Immature natural killer cell (primary cell): ENCODE data around the gene SPINT1. TPM values are rescaled to one million over a fixed set of nuclear protein-coding genes. Genes with fewer than 3 reads are reported as not detected.
"Not testable (repeated sequence)": the region's sequence is repeated elsewhere in the genome, so short reads cannot be mapped to it uniquely, and the experiment has no call there.

Source experiments
- DNase-seq, 3 donors: peaks; one replicate each; pipeline ENCODE4 v3.0.0; 2022; ENCODE audit warnings: mixed read lengths in 1 of 3
- H3K27ac Mint-ChIP-seq, 6 donors: one replicate each; pipeline ENCODE4 v1.8.0; 2020; ENCODE audit warnings: mixed read lengths in 6 of 6, mild to moderate bottlenecking in 5 of 6, inconsistent platforms in 4 of 6, moderate library complexity in 3 of 6
- H3K27me3 Mint-ChIP-seq, 3 donors: one replicate each; pipeline ENCODE4 v1.8.0; 2020 to 2021; ENCODE audit warnings: low read depth in 3 of 3, mild to moderate bottlenecking in 3 of 3, mixed read lengths in 3 of 3, moderate library complexity in 3 of 3, inconsistent platforms in 1 of 3
- H3K36me3 Mint-ChIP-seq, 3 donors: one replicate each; pipeline ENCODE4 v1.8.0; 2020; ENCODE audit warnings: mixed read lengths in 3 of 3, inconsistent platforms in 2 of 3, mild to moderate bottlenecking in 2 of 3
- H3K4me1 Mint-ChIP-seq, 2 donors: one replicate each; pipeline ENCODE4 v1.8.0; 2020; ENCODE audit warnings: inconsistent platforms in 2 of 2, mild to moderate bottlenecking in 2 of 2, mixed read lengths in 2 of 2, moderate library complexity in 1 of 2
- H3K4me3 Mint-ChIP-seq, 5 donors: one replicate each; pipeline ENCODE4 v1.8.0; 2020; ENCODE audit warnings: mild to moderate bottlenecking in 5 of 5, mixed read lengths in 5 of 5, inconsistent platforms in 3 of 5, moderate library complexity in 3 of 5
- H3K9me3 Mint-ChIP-seq, 6 donors: one replicate each; pipeline ENCODE4 v1.8.0; 2020; ENCODE audit warnings: mild to moderate bottlenecking in 6 of 6, mixed read lengths in 6 of 6, inconsistent platforms in 4 of 6, moderate library complexity in 3 of 6
- polyA plus RNA-seq, 3 donors: library from polyadenylated mRNA; unstranded; fragments of 300-500 nt; fragmentation: Illumina TruSeq; gene quantifications; one replicate each; pipeline ENCODE4 v1.2.3, GENCODE V29; 2021

The SPINT1 gene
- polyA plus RNA-seq, 3 donors from 2014 or later: 0.48 to 3.9 (median 1.8) TPM

DNA sequence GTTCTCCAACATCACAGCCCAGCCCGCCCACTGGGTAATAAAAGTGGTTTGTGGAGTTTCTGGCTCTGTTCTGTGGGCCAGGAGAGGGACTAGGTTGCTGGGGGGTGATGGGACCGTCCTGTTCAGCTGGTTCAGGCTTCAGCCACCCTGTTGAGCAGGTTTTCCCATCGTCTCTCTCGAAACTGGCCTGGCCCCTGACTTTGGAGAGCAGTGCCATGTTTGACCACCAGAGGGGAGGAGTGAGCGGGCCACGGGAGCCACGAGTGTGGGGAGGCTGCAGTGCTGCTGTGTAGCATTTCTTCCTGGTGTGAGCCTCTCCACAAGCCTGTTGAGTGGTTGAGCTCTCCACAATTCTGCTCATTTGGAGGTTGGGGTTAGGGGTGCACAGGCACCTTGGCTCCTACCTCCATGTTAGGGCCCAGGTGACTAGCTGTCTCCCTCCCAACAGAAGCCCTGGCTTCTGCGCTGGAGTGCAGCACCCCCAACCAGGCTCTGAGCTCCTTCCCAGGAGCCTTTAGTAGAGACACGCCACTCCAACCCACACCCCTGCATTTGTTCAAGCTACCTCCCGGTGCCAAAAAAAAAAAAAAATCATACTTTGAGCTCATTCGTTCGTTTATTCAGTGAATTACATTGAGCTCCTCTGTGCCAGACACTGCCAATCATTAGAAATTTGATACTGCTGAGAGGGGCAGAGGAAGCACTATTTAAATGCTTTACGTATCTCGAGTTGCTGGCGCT is 13.9 kb downstream of the SPINT1 start:
- peaks cover 3 to 22% (median 4%) of the 10 kb centered on the region in 3 donors for H3K27me3 Mint-ChIP-seq
- H3K4me1 Mint-ChIP-seq: peaks cover 0 to 2% of the 10 kb centered on the region in 2 donors
- no peak overlapping the region for H3K4me3 Mint-ChIP-seq
- H3K9me3 Mint-ChIP-seq: no peaks in the 10 kb centered on the region
- peak overlapping the region in 1 of 6 donors; percentile 21 for H3K27ac Mint-ChIP-seq
- peak; percentile 71 to 75 (median 71) for DNase-seq
- H3K36me3 Mint-ChIP-seq: no peaks in the 10 kb centered on the region

DNA sequence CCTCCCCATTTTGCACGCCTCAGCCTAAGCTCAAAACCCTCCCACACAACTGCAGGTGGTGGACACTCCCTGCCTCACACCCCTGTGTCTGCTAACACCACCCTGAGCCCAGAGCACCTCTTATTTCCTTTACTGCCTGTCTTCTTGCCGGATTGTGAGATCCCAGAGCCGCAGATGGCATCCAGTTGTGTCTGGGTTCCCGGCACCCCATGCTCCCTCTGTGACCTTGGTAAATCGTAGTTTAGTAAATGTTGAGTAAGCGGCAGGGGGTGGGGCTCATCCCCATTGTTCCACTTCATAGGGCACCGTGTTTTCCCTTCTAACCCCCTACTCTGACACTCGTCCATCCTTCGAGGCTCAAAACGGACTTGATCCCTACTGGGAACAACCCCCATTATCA is 14.9 kb downstream of the SPINT1 start:
- Mint-ChIP-seq H3K9me3 (no peaks in the 10 kb centered on the region), H3K27me3 (peaks cover 6 to 25% (median 6%) of the 10 kb centered on the region in 3 donors), H3K36me3 (no peaks in the 10 kb centered on the region), H3K4me1 (peaks cover 0 to 2% of the 10 kb centered on the region in 2 donors), H3K27ac (peak overlapping the region in 1 of 6 donors; percentile 39), H3K4me3 (no peak overlapping the region)
- DNase-seq: no peak

DNA sequence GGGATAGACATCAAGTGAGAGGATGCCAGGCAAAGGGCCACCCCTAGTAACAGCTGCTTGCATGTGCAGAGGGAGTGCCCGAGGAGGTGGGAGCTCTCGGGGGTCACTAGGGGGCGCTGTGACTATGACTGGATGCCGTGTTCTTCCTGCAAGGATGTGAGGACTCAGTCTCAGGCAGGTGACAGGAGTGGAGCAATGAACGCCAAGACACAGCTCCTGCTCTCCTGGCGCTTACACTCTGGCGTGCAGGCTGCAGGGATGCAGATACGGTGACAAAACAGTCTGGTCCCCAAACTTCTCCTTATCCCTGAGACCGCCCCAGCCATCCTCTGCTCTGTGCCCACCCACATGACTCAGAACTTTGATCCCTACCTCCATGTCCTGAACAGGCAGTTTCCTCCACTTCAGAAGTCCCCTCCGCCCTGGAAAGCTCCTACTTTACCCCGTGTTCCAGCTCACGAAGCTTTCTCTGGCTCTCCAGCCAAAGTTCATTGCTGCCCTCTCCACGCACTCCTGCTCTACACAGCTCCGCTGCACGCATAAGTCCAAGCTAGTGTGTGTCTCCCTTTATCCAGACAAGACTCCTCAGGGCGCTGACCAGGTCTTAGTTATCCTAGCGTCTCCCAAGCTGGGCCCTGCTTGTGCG is 15.5 kb downstream of the SPINT1 start:
- no peak overlapping the region for H3K27ac Mint-ChIP-seq

DNA sequence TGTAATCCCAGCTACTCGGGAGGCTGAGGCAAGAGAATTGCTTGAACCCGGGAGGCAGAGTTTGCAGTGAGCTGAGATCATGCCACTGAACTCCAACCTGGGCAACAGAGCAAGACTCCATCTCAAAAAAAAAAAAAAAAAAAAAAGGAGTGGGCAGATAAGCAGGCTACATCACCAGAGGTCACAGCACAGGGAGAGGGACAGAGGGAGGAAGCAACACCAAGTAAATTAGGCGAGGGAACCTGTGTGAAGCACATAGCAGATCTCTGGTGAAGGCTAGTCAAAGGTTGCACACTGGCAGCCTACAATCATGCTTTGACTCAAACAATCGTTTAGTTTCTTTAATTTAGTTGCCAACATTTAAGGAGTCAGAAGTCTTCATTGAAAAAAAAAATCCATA is 17.3 kb downstream of the SPINT1 start:
- H3K27ac Mint-ChIP-seq, H3K9me3 Mint-ChIP-seq, H3K36me3 Mint-ChIP-seq, H3K4me1 Mint-ChIP-seq, DNase-seq, H3K4me3 Mint-ChIP-seq: not testable (repeated sequence)
- peaks cover 4 to 27% (median 9%) of the 10 kb centered on the region in 3 donors for H3K27me3 Mint-ChIP-seq

More for the DNA sequence above, 15.5 kb downstream of the SPINT1 start:
- DNase-seq: peak; percentile 67 to 74 (median 71)
- Mint-ChIP-seq H3K4me1 (peaks cover 0 to 2% of the 10 kb centered on the region in 2 donors), H3K9me3 (no peaks in the 10 kb centered on the region), H3K4me3 (no peak overlapping the region), H3K36me3 (no peaks in the 10 kb centered on the region), H3K27me3 (peaks cover 6 to 25% (median 6%) of the 10 kb centered on the region in 3 donors)

DNA sequence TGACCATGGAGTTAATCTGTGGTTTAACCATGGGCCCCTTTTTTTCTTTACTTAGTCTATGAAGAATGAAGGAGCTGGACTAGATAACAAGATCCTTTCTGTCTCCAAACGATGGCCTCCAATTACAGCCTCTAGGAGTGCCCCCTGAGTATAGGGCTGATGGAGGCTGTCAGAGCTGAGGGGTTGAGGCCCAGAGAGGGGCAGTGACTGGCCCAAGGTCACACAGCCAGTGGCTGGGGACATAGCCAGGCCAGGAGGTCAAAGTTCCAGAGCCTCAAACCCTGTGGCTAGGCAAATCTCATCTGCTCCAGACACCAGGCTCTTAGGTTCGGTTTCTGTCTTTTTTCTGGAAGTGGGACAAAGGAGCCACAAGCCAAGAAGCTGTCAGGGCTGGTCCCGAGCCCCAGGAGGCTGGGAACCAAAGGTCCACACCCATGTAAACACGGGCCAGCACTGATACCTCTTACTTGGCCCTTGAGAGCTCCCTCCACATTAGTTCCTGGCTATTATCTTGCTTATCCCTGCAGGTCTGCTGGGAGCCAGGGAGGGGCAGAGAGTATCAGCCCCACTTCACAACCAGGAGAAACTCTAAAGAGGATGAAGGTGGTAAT is 19.9 kb downstream of the SPINT1 start:
- Mint-ChIP-seq H3K4me3 (no peak overlapping the region), H3K36me3 (no peaks in the 10 kb centered on the region), H3K27ac (no peak overlapping the region), H3K9me3 (no peaks in the 10 kb centered on the region), H3K27me3 (peaks cover 4 to 28% (median 11%) of the 10 kb centered on the region in 3 donors), H3K4me1 (peaks cover 0 to 2% of the 10 kb centered on the region in 2 donors)
- no peak for DNase-seq

DNA sequence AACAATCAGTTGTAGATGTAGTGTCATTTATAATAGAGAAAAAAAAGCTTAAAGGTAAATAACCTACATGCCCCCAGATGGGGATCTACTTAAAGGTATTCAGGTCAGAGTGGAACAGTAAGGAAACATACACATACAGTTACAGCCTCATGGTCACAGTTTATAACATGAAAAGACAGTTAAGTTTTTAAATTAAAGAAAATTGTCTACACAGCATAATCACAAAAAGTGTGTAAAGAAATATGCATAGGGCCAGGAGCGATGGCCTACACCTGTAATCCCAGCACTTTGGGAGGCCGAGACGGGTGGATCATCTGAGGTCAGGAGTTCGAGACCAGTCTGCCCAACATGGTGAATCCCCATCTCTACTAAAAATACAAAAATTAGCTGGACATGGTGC is 23.4 kb downstream of the SPINT1 start:
- no peak for DNase-seq
- H3K36me3 Mint-ChIP-seq: no peaks in the 10 kb centered on the region
- H3K4me1 Mint-ChIP-seq: no peaks in the 10 kb centered on the region
- H3K27me3 Mint-ChIP-seq: peaks cover 4 to 13% (median 8%) of the 10 kb centered on the region in 3 donors
- no peak overlapping the region for H3K4me3 Mint-ChIP-seq
- no peak overlapping the region for H3K27ac Mint-ChIP-seq
- H3K9me3 Mint-ChIP-seq: no peaks in the 10 kb centered on the region

DNA sequence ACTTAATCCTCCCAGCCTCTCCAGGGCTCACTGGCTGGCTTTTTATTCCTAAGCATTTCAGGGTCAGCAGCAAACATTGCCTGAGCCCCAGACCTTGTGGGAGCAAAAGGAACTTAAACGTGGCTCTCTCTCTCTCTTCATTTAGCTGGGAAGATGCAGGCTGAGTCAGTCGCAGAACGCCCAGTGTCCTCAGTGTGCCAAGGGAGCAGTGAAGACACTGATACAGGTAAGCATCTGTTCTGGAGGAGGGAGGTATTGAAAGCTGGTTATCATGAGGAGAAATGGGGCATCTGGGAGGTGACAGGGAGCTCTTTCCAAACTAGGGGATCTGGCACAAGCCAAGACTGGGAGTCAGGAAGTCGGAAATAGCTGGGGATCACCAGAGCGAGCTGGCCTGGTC is 25.8 kb downstream of the SPINT1 start:
- no peak overlapping the region for H3K4me3 Mint-ChIP-seq

DNA sequence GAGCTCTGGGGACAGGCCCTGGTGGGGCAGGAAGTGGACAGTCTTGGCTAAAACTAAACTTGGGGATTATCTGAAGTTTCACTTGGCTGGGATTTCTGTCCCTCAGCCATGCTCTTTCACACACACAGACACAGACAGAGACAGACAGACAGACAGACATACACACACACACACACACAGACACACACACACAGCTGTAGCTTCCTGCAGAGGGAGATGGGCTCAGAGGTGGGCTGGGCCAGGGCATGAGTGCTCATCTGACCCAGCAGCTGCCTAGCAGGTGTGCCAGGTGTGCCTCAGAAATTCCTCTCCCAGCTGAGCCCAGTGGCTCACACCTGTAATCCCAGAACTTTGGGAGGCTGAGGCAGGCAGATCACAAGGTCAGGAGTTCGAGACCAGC is 26.9 kb downstream of the SPINT1 start:
- Mint-ChIP-seq H3K27me3 (peaks cover 6 to 9% (median 7%) of the 10 kb centered on the region in 3 donors), H3K27ac (peak overlapping the region in 1 of 6 donors; percentile 12), H3K4me3 (no peak overlapping the region), H3K9me3 (no peaks in the 10 kb centered on the region), H3K4me1 (peaks cover 6 to 7% of the 10 kb centered on the region in 2 donors), H3K36me3 (peaks cover 0 to 5% (median 0%) of the 10 kb centered on the region in 3 donors)
- DNase-seq: no peak

More for the DNA sequence above, 25.8 kb downstream of the SPINT1 start:
- DNase-seq: no peak
- no peak overlapping the region for H3K27ac Mint-ChIP-seq
- H3K9me3 Mint-ChIP-seq: no peaks in the 10 kb centered on the region
- H3K27me3 Mint-ChIP-seq: peaks cover 5 to 9% (median 9%) of the 10 kb centered on the region in 3 donors
- peaks cover 0 to 5% (median 0%) of the 10 kb centered on the region in 3 donors for H3K36me3 Mint-ChIP-seq
- peaks cover 6 to 7% of the 10 kb centered on the region in 2 donors for H3K4me1 Mint-ChIP-seq

DNA sequence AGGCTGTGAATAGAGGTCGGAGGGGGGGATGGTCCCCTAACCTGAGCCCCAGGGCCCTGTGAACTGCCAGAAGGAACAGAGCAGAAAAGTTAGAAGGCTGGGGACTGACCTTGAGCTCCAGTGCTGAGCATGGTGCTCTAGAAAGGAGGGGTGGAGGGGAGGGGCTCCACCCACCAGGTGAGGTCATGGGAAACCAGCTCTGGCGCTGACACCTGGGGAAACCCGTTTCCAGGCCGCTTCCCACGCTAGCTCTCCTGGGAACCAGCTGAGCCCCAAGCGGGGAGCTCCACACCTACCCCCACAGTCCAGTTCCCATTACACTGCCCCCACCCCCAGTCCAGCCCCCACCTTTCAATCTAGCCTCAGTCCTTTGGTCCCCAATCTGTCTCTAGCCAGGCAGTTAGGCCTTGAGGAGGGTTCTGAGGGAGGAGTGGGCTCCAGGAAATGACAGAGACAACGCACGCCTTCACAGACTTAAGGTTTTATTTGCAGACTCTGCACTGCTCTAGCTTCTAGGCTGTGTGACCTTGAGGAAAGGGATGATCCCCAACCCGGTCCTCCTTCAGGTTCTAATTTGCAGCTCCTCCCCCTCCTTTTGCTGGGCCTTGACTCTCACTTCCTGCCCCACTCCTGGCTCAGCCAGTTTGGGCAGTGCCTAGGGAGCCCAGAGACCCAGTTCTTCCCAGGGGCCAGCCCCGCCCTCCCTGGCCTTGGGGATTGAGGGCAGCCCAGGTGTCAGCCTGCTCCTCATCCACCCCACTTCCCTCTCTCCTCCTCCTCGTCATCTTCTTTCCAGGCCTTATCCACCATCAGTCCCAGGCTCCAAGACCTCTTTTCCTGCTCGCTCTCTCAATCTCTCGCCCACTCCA is 28.1 kb downstream of the SPINT1 start:
- Mint-ChIP-seq H3K36me3 (peaks cover 0 to 5% (median 0%) of the 10 kb centered on the region in 3 donors), H3K4me1 (peaks cover 6 to 7% of the 10 kb centered on the region in 2 donors), H3K9me3 (no peaks in the 10 kb centered on the region), H3K4me3 (peak overlapping the region in 4 of 5 donors; percentile 7 to 51 (median 26)), H3K27ac (peak overlapping the region in 1 of 6 donors; percentile 45), H3K27me3 (peaks cover 5 to 8% (median 5%) of the 10 kb centered on the region in 3 donors)
- DNase-seq: no peak

DNA sequence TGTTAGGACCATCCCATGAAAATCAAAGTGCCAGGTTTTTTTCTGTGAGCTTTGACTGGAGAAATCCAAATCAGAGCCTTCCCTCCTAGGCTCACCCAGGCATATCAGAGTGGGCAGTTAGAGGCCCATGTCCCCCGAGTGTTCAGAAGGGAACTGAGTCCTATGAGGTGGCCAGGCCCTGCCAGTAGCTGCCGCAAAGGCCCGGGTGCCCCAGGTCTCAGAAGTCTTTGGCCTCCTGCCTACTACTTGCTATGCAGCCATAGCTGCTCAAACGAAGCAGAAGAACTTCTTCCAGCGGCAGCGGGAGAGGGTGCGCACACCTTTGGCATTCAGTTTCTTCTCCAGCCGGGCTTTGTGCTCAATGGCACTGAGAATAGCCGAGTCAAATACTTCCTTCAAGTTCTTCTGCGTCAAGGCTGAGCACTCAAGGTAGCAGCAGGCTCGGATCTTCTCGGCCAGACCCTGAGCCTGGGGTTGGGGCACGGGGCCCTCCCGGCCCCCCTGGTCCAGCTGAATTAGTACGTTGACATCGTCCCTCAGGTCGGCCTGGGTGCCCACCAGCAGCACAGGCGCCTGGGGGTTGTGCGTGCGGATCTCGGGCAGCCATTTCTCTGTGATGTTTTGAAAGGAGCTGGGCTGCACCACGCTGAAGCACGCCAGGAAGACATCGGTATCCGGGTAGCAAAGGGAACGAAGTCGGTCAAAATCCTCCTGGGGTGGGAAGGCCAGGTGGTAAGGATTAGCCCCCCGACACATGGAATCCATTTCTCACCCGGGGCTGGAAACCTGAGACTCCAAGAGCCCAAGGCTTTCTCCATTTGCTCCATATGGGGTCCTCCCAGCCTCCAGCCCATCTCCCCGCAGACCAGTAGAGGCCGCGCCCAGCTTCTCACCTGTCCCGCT is 29.2 kb downstream of the SPINT1 start:
- peak overlapping the region; percentile 27 to 69 (median 59) for H3K4me3 Mint-ChIP-seq
- peaks cover 0 to 5% (median 0%) of the 10 kb centered on the region in 3 donors for H3K36me3 Mint-ChIP-seq
- peaks cover 6 to 7% of the 10 kb centered on the region in 2 donors for H3K4me1 Mint-ChIP-seq
- no peak overlapping the region for H3K27ac Mint-ChIP-seq
- H3K9me3 Mint-ChIP-seq: no peaks in the 10 kb centered on the region
- no peak for DNase-seq
- peaks cover 5 to 8% (median 5%) of the 10 kb centered on the region in 3 donors for H3K27me3 Mint-ChIP-seq

DNA sequence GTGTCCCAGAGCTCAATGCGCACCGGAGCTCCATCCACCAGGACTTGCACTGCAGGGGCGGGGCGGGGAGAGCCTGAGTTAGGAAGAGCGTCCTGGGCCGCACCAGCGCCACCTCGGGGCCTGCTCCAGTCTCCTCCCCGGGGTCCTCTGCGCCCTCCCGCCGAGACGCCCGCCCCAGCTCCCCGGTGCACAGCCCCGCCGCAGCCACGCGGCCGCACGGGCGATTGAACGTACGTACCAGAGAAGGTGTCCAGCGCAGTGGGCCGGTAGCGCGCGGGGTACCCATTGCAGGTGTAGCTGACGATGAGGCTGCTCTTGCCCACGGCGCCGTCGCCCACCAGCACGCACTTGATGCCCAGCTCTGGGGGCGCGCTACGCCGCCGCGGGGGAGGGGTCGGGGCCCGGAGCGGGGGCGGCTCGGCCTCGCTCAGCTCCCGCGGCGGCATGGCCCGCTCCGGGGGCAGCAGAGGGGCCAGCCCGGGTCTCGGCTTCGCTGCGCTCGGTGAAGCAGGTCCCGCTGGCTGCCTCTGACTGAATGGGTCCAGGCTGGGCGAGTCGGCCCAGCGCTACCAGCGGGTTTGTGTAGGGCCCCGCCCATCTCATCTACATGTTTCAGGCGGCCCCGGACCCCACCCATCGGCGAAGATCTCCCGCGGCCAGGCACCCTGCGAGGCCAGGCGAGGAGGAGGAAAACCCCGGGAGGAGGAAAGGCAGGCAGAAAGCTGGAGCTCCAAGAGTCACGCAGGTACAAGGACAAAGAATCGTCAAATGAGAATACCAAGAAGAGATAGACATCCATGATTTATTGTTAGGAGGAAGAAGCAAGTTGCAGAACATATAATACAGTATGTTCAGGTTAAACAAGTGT is 30.1 kb downstream of the SPINT1 start, which contains the start of gene RHOV:
RHOV (minus strand) TSS at position 541 of the 868 bp plus-strand sequence; CDS start at position 446, 95 bp downstream.
- Mint-ChIP-seq H3K9me3 (no peaks in the 10 kb centered on the region), H3K27ac (no peak within 1 kb of the TSS), H3K27me3 (peaks cover 5 to 8% (median 5%) of the 10 kb centered on the region in 3 donors), H3K4me3 (peak within 1 kb of the TSS; percentile 62 to 85 (median 71)), H3K4me1 (peaks cover 6 to 7% of the 10 kb centered on the region in 2 donors), H3K36me3 (peaks cover 0 to 5% (median 0%) of the 10 kb centered on the region in 3 donors)
- DNase-seq: peak; percentile 22 to 30 (median 27)
